Colonic mucosa (tissue), 4 donors: ENCODE results near the gene RAB4B. TPM values are rescaled to one million over a fixed set of nuclear protein-coding genes. Genes with fewer than 3 reads are reported as not detected.
A peak's percentile ranks its signal among the peaks of the same experiment; 100 is the strongest.
"Not testable (repeated sequence)": the region's sequence is repeated elsewhere in the genome, so short reads cannot be mapped to it uniquely, and the experiment has no call there.

Experiments used
- DNase-seq: peaks from one replicate; pipeline ENCODE4 v3.0.0-alpha.2; 2020
- H3K27ac ChIP-seq: fragments of 200-600 bp; one replicate; pipeline ENCODE4 v1.8.0; 2021
- H3K27me3 ChIP-seq: fragments of 200-600 bp; one replicate; pipeline ENCODE4 v1.8.0; 2021
- H3K36me3 ChIP-seq: fragments of 200-600 bp; one replicate; pipeline ENCODE4 v1.8.0; 2021
- H3K4me1 ChIP-seq: fragments of 200-600 bp; one replicate; pipeline ENCODE4 v1.8.0; 2021; ENCODE audit warnings: mild to moderate bottlenecking
- H3K4me3 ChIP-seq: fragments of 200-600 bp; one replicate; pipeline ENCODE4 v1.8.0; 2021
- H3K9ac ChIP-seq, 2 donors: one replicate each; pipeline ENCODE4 v1.7.0; 2013; ENCODE audit warnings: control low read depth in 2 of 2, low read depth in 2 of 2, low read length in 2 of 2
- H3K9me3 ChIP-seq: fragments of 200-600 bp; one replicate; pipeline ENCODE4 v1.8.0; 2021
- intact Hi-C: fragments of 100-400 bp; cut with DNase I; formaldehyde crosslinking; loops from one replicate; pipeline ENCODE4 v1.14.1; 2022
- total RNA-seq, 2 donors: library from RNA; stranded (reverse); fragmentation: NEBNext Ultra II Directional in 1 of 2; extraction: Animal tissue kit (Norgen Biotek cat#: 25700) in 1 of 2; gene quantifications; one replicate each; pipeline ENCODE4 v1.2.1, GENCODE V29; 2021
- TF ChIP-seq, protein P1 (sequence below): fragments of 200-600 bp; IDR thresholded peaks from one replicate; pipeline ENCODE4 v1.8.0; 2022; ENCODE audit warnings: antibody characterized with exemption, mild to moderate bottlenecking
- donor health status: healthy.
- donor health status: DM: no; HTN: no; CAD: no.
- donor health status: DM: no; HTN: no; CAD: no.

The RAB4B gene
- total RNA-seq, 2 donors from 2014 or later: 42.3 to 53.4 TPM

DNA sequence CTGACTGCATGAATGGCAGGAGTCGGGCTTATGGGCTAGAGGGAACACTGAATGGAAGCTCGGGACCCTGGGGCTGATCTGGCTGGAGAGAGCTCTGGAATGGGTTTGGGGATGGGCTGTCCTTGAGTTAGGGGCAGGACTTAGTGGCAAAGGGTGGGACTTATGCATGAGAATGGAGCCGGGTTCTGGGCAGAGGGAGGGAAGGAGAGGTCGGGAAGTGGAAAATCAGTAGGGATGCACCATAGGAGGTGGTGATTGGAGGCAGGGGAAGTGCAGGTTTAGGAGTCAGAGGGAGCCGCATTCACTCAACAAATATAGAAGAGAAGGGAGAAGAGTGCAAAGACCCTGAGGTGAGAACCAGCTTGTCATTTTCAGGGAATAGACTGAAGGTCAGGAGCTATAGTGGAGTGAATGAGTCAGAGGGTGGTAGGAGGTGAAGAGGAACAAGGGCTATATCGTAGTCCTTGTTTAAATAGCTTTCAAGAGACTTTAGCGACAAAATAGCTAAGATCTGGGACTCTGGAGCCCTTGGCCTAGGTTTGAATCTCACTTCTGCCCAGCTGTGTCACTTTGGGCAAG lies 748 bp downstream of the RAB4B start:
- TF ChIP-seq, protein P1, sequence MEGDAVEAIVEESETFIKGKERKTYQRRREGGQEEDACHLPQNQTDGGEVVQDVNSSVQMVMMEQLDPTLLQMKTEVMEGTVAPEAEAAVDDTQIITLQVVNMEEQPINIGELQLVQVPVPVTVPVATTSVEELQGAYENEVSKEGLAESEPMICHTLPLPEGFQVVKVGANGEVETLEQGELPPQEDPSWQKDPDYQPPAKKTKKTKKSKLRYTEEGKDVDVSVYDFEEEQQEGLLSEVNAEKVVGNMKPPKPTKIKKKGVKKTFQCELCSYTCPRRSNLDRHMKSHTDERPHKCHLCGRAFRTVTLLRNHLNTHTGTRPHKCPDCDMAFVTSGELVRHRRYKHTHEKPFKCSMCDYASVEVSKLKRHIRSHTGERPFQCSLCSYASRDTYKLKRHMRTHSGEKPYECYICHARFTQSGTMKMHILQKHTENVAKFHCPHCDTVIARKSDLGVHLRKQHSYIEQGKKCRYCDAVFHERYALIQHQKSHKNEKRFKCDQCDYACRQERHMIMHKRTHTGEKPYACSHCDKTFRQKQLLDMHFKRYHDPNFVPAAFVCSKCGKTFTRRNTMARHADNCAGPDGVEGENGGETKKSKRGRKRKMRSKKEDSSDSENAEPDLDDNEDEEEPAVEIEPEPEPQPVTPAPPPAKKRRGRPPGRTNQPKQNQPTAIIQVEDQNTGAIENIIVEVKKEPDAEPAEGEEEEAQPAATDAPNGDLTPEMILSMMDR: no peak
- no peak for DNase-seq
- intact Hi-C loops: no loop called here
- Histone ChIP-seq H3K9me3 (no peaks in the 10 kb centered on the region), H3K27ac (peak overlapping the region; percentile 98), H3K9ac (peak overlapping the region; percentile 25 to 99), H3K4me1 (peaks cover 3% of the 10 kb centered on the region), H3K4me3 (peak overlapping the region; percentile 65), H3K36me3 (no peaks in the 10 kb centered on the region), H3K27me3 (no peaks in the 10 kb centered on the region)

DNA sequence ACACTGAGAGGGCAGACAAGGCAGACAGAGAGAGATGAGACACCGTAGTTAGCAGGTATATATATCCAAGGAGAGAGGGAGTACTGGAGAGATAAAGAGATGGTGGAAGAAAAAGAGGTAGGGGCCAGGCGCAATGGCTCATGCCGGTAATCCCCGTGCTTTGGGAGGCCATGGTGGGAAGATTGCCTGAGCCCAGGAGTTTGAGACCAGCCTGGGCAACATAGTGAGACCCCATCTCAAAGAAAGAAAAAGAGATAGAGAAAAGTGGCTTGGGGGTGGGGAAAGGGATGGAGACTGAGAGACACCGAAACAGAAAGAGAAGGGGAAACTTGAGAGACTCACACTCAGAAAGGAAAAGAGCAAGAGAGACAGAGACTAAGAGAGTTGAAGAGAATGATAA lies 2.5 kb downstream of the RAB4B start:
- no peaks in the 10 kb centered on the region for H3K9me3 ChIP-seq
- H3K4me1 ChIP-seq: peaks cover 3% of the 10 kb centered on the region

DNA sequence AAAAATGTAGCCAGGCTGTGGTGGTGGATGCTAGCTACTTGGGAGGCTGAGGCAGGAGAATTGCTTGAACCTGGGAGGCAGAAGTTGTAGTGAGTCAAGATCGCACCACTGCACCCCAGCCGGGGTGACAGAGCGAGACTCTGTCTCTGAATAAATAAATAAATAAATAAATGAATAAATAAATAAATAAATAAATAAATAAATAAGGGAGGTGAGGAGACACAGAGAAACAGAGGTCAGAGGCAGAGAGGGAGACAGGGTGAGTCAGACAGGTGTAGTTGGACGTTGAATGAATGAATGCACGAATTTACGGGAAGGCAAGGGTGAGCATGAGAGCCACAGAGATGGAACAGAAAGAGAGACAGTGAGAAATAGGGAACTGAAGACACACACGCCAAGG lies 3.1 kb downstream of the RAB4B start:
- Histone ChIP-seq H3K9me3 (no peaks in the 10 kb centered on the region), H3K4me1 (peaks cover 3% of the 10 kb centered on the region), H3K27me3 (no peaks in the 10 kb centered on the region), H3K4me3 (no peak overlapping the region), H3K36me3 (no peaks in the 10 kb centered on the region), H3K9ac (no peak overlapping the region), H3K27ac (no peak overlapping the region)
- intact Hi-C loops: no loop called here
- no peak for DNase-seq
- TF ChIP-seq, protein P1: no peak

More for the DNA sequence above, 2.5 kb downstream of the RAB4B start:
- intact Hi-C loops: no loop called here
- DNase-seq: no peak
- no peak overlapping the region for H3K27ac ChIP-seq
- no peak overlapping the region for H3K9ac ChIP-seq
- no peaks in the 10 kb centered on the region for H3K27me3 ChIP-seq
- H3K4me3 ChIP-seq: no peak overlapping the region
- H3K36me3 ChIP-seq: no peaks in the 10 kb centered on the region
- TF ChIP-seq, protein P1: no peak

DNA sequence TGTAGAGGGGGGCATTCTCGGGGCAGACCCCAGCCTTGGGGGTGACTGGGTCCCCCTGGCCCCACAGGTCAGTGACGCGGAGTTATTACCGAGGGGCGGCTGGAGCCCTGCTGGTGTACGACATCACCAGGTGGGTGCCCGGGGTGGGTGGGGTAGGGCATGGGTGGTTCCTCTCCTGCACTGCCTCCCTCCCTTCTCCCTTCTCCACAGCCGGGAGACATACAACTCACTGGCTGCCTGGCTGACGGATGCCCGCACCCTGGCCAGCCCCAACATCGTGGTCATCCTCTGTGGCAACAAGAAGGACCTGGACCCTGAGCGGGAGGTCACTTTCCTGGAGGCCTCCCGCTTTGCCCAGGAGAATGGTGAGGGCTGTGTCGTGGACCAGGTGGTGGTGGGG lies 5.7 kb downstream of the RAB4B start:
- H3K4me3 ChIP-seq: no peak overlapping the region
- TF ChIP-seq, protein P1: no peak
- H3K9ac ChIP-seq: no peak overlapping the region
- H3K27me3 ChIP-seq: no peaks in the 10 kb centered on the region
- no peak overlapping the region for H3K27ac ChIP-seq
- no peak for DNase-seq
- H3K36me3 ChIP-seq: no peaks in the 10 kb centered on the region
- no peaks in the 10 kb centered on the region for H3K9me3 ChIP-seq
- no peaks in the 10 kb centered on the region for H3K4me1 ChIP-seq
- intact Hi-C loops: no loop called here

DNA sequence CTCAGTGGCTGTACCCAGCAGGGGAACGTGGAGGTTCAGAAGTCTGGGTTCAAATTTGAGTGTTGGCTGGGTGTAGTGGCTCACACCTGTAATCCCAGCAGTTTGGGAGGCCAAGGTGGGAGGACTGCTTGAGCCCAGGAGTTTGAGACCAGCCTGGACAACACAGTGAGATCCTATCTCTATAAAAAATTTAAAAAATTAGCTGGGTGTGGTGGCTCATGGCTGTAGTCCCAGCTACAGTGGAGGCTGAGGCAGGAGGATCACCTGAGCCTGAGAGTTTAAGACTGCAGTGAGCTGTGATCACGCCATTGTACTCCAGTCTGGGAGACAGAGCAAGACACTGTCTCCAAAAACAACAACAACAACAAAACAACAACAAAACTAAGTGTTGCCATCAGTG lies 6.1 kb downstream of the RAB4B start:
- H3K9me3 ChIP-seq, H3K4me3 ChIP-seq, H3K9ac ChIP-seq, H3K27ac ChIP-seq, intact Hi-C loops, DNase-seq, H3K36me3 ChIP-seq, H3K27me3 ChIP-seq, H3K4me1 ChIP-seq: not testable (repeated sequence)

DNA sequence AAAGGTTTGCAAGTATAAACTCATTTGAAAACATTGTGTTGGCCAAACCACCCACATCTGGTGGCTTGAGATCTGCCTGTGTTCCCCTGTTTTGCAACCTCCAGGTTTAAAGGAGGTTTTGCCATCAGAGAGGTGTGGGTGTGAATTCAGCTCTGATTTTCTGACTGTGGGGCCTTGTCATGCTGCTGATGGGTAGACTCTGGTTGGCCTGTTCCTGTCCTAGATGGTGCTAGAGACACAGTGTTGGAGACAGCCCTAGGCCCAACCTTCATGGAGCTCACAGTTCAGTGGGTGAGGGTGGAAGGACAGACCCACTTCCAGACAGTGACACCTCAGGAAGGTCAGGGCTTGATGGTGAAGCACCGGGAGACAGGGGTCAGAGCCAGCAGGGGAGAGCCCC lies 7.5 kb downstream of the RAB4B start:
- no peak for DNase-seq
- Histone ChIP-seq H3K27ac (no peak overlapping the region), H3K27me3 (no peaks in the 10 kb centered on the region), H3K9ac (no peak overlapping the region), H3K36me3 (no peaks in the 10 kb centered on the region), H3K4me1 (no peaks in the 10 kb centered on the region), H3K9me3 (no peaks in the 10 kb centered on the region), H3K4me3 (no peak overlapping the region)
- intact Hi-C loops: no loop called here
- TF ChIP-seq, protein P1: no peak
